Suprapubic skin (tissue), 4 donors: Measurements from ENCODE around the gene ADCY5. TPM values are rescaled to one million over a fixed set of nuclear protein-coding genes. Genes with fewer than 3 reads are reported as not detected.

Experiments
- DNase-seq, 2 donors: peaks; one replicate each; pipeline ENCODE4 v3.0.0-alpha.2; 2019; ENCODE audit warnings: low spot score in 2 of 2
- H3K27ac ChIP-seq: fragments of 200-600 bp; sonication (generic); one replicate; pipeline ENCODE4 v1.5.1; 2019
- H3K27me3 ChIP-seq: fragments of 200-600 bp; sonication (generic); one replicate; pipeline ENCODE4 v1.5.1; 2019
- H3K36me3 ChIP-seq: fragments of 200-600 bp; sonication (generic); one replicate; pipeline ENCODE4 v1.5.1; 2019
- H3K4me1 ChIP-seq: fragments of 200-600 bp; sonication (generic); one replicate; pipeline ENCODE4 v1.5.1; 2019
- H3K4me3 ChIP-seq: fragments of 200-600 bp; sonication (generic); one replicate; pipeline ENCODE4 v1.5.1; 2019; ENCODE audit warnings: mild to moderate bottlenecking
- H3K9me3 ChIP-seq: fragments of 200-600 bp; sonication (generic); one replicate; pipeline ENCODE4 v1.5.1; 2019
- EP300 ChIP-seq: sonication (generic); formaldehyde crosslinking; IDR thresholded peaks from one replicate; pipeline ENCODE4 v1.6.1; 2017; ENCODE audit warnings: antibody characterized with exemption
- POLR2A ChIP-seq, 2 donors: fragments of 450-650 bp; IDR thresholded peaks; one replicate each; pipeline ENCODE4 v1.6.1; 2017; ENCODE audit warnings: antibody characterized with exemption in 2 of 2, mild to moderate bottlenecking in 2 of 2, moderate library complexity in 2 of 2
- POLR2AphosphoS5 ChIP-seq, 3 donors: sonication (generic); formaldehyde crosslinking; IDR thresholded peaks; one replicate each; pipeline ENCODE4 v1.6.1; 2017; ENCODE audit warnings: antibody characterized with exemption in 3 of 3
- WGBS: methylation state at CpG from one replicate; pipeline ENCODE4 v1.1.5; 2018; 5-methylcytosine and 5-hydroxymethylcytosine counted together
- total RNA-seq, 4 donors: library from RNA; depleted of rRNA; stranded (reverse); fragments of >200 nt; gene quantifications; one replicate each; pipeline ENCODE4 v1.1.0, GENCODE V29; 2016
- TF ChIP-seq, protein P1 (sequence below), 2 donors: fragments of 200-600 bp in 1 of 2; fragments of 450-650 bp in 1 of 2; sonication (generic) in 1 of 2; IDR thresholded peaks; one replicate each; pipeline ENCODE4 v1.5.1; 2016 to 2019; ENCODE audit warnings: antibody characterized with exemption in 2 of 2, mild to moderate bottlenecking in 1 of 2, moderate library complexity in 1 of 2

The ADCY5 gene
- total RNA-seq, 4 donors from 2014 or later = 1.4 to 4.9 (median 4.0) TPM

DNA sequence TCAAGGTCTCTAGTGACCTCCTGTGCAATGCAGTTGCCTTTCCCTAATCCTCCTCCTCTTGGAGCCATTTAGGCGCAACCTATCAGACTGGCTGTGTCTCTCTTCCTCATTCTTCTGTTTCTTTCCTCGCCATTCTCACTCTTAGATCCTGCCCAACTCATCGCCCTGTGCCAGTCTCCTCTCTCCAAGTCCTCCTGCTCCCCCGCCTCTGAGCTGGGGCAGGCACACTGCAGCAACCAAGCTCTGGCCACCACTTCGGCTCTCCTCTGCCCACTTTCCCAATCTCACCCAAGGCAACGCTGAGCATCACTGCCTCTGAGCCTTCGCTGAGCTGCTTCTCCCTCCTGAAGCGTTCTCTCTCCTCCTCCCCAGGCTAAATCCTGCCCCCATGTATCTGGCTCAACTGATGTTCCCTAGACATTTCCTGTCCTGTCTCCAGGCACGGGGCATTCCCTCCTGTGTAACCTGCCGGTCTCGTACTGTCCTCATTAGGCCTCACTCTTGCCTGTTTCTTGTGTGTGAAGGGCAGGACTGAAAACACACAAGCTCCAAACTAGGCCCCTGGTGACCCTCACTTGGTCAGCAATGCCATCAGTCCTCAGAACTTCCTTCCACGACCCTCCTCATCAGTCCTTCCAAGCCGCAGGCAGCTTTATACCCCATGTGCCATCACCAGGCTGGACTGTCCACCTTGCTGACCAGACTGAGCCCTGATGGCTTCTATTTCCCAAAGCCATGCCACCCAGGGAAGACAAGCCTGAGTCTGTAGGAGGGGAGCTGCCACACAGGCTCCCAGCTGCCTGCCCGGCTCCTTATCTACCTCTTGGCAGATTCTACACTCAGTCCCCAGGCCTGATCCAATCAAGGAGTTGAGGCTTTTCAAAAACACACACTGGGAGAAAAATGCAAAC is 161.6 kb downstream of the ADCY5 start:
- H3K27me3 ChIP-seq = no peaks in the 10 kb centered on the region
- no peak overlapping the region for H3K27ac ChIP-seq
- no peaks in the 10 kb centered on the region for H3K4me1 ChIP-seq
- H3K4me3 ChIP-seq = no peak overlapping the region
- no peaks in the 10 kb centered on the region for H3K36me3 ChIP-seq
- H3K9me3 ChIP-seq = peaks cover 3% of the 10 kb centered on the region
- TF ChIP-seq POLR2AphosphoS5 (IDR thresholded peaks at IDR 0.05) (no peak), POLR2A (IDR thresholded peaks at IDR 0.05) (no peak), EP300 (no peak)
- TF ChIP-seq, protein P1, sequence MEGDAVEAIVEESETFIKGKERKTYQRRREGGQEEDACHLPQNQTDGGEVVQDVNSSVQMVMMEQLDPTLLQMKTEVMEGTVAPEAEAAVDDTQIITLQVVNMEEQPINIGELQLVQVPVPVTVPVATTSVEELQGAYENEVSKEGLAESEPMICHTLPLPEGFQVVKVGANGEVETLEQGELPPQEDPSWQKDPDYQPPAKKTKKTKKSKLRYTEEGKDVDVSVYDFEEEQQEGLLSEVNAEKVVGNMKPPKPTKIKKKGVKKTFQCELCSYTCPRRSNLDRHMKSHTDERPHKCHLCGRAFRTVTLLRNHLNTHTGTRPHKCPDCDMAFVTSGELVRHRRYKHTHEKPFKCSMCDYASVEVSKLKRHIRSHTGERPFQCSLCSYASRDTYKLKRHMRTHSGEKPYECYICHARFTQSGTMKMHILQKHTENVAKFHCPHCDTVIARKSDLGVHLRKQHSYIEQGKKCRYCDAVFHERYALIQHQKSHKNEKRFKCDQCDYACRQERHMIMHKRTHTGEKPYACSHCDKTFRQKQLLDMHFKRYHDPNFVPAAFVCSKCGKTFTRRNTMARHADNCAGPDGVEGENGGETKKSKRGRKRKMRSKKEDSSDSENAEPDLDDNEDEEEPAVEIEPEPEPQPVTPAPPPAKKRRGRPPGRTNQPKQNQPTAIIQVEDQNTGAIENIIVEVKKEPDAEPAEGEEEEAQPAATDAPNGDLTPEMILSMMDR (IDR thresholded peaks at IDR 0.05) = no peak
- 93% methylated on average over 14 of the region's 14 CpGs for WGBS
- DNase-seq = no peak

DNA sequence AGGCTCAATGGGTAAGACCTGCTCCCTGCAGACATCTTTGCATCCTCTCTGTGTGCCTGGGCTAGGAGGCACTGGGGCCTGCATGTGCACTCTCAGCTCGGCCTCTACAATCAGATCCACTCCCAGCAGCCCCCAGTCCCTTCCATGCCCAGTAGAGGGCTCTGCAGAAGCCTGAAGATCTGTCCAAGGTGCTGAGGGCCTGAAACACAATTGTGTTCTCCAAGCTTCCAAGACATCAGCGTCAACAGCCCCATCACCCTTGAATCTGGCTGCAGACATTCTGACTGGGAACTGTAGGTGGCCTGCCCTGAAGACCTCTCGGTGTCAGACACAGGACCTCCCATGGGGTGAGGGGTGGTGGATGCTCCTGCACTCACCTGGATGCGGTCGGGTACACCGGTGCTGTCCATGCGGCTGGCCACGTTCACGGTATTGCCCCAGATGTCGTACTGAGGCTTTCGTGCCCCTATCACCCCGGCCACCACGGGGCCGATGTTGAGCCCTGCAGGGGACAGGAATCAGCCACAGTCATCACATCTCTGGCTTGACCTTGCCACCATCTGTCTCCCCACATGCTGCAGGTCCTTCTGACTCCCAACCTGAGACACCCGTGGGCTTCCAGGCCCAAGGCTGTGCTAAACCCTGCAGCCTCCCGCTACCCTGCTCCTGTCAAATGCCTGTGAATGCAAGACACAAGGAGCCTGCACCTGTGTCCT is 162.4 kb downstream of the ADCY5 start:
- DNase-seq = no peak
- TF ChIP-seq, protein P1 (IDR thresholded peaks at IDR 0.05) = peak in 1 of 2 donors; percentile 50
- TF ChIP-seq EP300 = no peak
- WGBS = 82% methylated on average over 15 of the region's 16 CpGs

DNA sequence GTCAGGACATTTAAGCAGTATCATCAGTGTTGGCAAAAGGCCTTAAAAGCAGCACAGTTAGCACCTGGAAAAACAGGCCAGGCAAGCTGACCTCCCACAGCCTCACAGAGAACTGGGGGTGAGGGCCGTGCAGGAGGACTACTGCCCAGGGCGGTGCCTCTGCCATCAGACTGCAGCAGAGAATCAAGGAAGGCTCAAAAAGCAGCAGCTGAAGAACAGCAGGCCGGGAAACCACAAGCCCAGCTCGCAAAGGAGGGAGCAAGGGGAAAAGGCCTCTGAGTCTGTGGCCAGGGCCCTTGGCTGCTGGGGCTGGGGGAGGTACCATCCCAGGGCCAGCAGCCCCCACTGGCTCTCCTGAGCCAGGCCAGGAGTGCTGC is 163.0 kb downstream of the ADCY5 start:
- 77% methylated on average over 4 of the region's 4 CpGs for WGBS
- TF ChIP-seq, protein P1 (IDR thresholded peaks at IDR 0.05) = no peak
- no peak for TF ChIP-seq EP300
- TF ChIP-seq POLR2A (IDR thresholded peaks at IDR 0.05) = no peak
- TF ChIP-seq POLR2AphosphoS5 (IDR thresholded peaks at IDR 0.05) = no peak
- no peaks in the 10 kb centered on the region for H3K27me3 ChIP-seq
- H3K4me1 ChIP-seq = no peaks in the 10 kb centered on the region
- DNase-seq = no peak
- no peaks in the 10 kb centered on the region for H3K9me3 ChIP-seq
- no peak overlapping the region for H3K27ac ChIP-seq
- H3K4me3 ChIP-seq = no peak overlapping the region
- H3K36me3 ChIP-seq = no peaks in the 10 kb centered on the region

More for the DNA sequence above, 162.4 kb downstream of the ADCY5 start:
- Histone ChIP-seq H3K27me3 (no peaks in the 10 kb centered on the region), H3K4me1 (no peaks in the 10 kb centered on the region), H3K4me3 (no peak overlapping the region), H3K27ac (no peak overlapping the region), H3K36me3 (no peaks in the 10 kb centered on the region), H3K9me3 (peaks cover 3% of the 10 kb centered on the region)

DNA sequence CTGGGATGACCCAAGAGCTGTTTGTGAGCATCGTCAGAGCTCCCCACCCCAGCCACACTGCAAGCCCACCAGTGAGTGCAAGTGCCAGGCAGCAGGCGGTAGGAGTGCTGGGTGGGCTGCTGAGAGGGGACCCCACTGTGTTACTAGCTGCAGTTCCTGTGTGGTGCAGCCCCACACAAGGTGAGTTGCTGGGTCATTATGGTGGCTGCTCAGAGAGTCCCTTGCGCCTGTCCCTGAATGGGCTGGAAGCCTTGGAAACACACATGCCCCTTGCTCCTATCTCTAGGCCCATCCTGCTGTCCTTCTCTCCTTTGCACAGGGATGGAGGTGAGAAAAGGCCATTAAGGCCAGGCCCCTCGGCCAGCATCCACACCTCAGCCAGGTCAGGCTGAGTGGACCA is 163.4 kb downstream of the ADCY5 start:
- Histone ChIP-seq H3K9me3 (no peaks in the 10 kb centered on the region), H3K4me1 (no peaks in the 10 kb centered on the region), H3K27me3 (no peaks in the 10 kb centered on the region), H3K27ac (no peak overlapping the region), H3K4me3 (no peak overlapping the region), H3K36me3 (no peaks in the 10 kb centered on the region)
- 88% methylated on average over 1 of the region's 4 CpGs for WGBS
- TF ChIP-seq EP300 = no peak
- TF ChIP-seq, protein P1 (IDR thresholded peaks at IDR 0.05) = no peak
- TF ChIP-seq POLR2AphosphoS5 (IDR thresholded peaks at IDR 0.05) = no peak
- TF ChIP-seq POLR2A (IDR thresholded peaks at IDR 0.05) = no peak
- no peak for DNase-seq

DNA sequence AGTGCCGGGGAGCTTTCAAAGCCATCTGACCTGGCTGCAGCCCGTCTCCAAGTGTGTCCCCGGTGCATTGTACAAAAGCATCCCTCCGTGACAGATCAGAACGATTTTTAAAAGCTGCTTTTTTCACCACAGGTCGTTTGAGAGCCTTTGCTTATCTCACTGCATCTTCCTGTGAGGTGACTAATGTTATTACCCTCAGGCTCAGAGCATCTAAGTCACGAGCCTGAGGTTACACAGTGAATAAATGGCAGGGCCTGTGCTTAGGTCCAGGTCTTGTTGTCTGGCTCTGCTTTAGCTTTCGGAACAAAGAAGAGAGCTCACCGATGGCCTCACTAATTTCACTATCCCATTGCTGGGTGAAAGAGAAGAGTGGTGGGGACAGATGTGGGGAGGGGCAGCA is 163.8 kb downstream of the ADCY5 start:
- H3K27me3 ChIP-seq = no peaks in the 10 kb centered on the region
- 78% methylated on average over 8 of the region's 9 CpGs for WGBS
- DNase-seq = no peak
- no peaks in the 10 kb centered on the region for H3K9me3 ChIP-seq
- no peaks in the 10 kb centered on the region for H3K36me3 ChIP-seq
- no peaks in the 10 kb centered on the region for H3K4me1 ChIP-seq
- no peak overlapping the region for H3K4me3 ChIP-seq
- no peak overlapping the region for H3K27ac ChIP-seq
- no peak for TF ChIP-seq POLR2AphosphoS5 (IDR thresholded peaks at IDR 0.05)
- TF ChIP-seq, protein P1 (IDR thresholded peaks at IDR 0.05) = no peak
- TF ChIP-seq POLR2A (IDR thresholded peaks at IDR 0.05) = no peak
- no peak for TF ChIP-seq EP300
